ENCODE results near the gene HLA-DRA. TPM values are rescaled to one million over a fixed set of nuclear protein-coding genes. Genes with fewer than 3 reads are reported as not detected.

The HLA-DRA gene
- polyA plus RNA-seq, 1 donor (not counting 4 experiments of a cell fraction or from before 2014, with no cell fraction given): 0.21 TPM

- Histone ChIP-seq H3K4me2 (ENCODE audit: control insufficient read depth, extremely low read depth, insufficient read depth, low read depth, low read length) (no peak overlapping the region), H3K9me1 (ENCODE audit: control insufficient read depth, extremely low read depth, insufficient read depth, low read length) (no peaks in the 10 kb centered on the region), H3K4me1 (ENCODE audit: control insufficient read depth, extremely low read depth, insufficient read depth, low read length) (no peaks in the 10 kb centered on the region), H3K27ac (ENCODE audit: control insufficient read depth, insufficient read depth, low read length) (no peak overlapping the region), H3K9ac (ENCODE audit: control insufficient read depth, extremely low read depth, insufficient read depth, low read length) (no peak overlapping the region), H3K9me3 (ENCODE audit: control insufficient read depth, low read depth, low read length) (no peaks in the 10 kb centered on the region), H4K20me1 (ENCODE audit: control insufficient read depth, extremely low read depth, insufficient read depth, low read length) (no peaks in the 10 kb centered on the region), H2AFZ (ENCODE audit: control insufficient read depth, low read length) (no peak overlapping the region), H3K79me2 (ENCODE audit: control insufficient read depth, insufficient read depth, low read length) (no peaks in the 10 kb centered on the region), H3K27me3 (ENCODE audit: control insufficient read depth, extremely low read depth, insufficient read depth, low read length) (no peaks in the 10 kb centered on the region), H3K4me3 (ENCODE audit: control insufficient read depth in 2 of 3, extremely low read depth in 1 of 3, insufficient read depth in 2 of 3, low read depth in 1 of 3, low read length in 3 of 3) (no peak overlapping the region), H3K36me3 (ENCODE audit: control insufficient read depth in 2 of 2, extremely low read depth in 1 of 2, insufficient read depth in 2 of 2, low read length in 2 of 2) (no peaks in the 10 kb centered on the region)
- FAIRE-seq: no peak
- DNase-seq (ENCODE audit: low read depth, low spot score): no peak
- TF ChIP-seq CTCF (optimal IDR thresholded peaks at IDR 0.05 in 1 of 3, IDR thresholded peaks at IDR 0.05 in 1 of 3, conservative IDR thresholded peaks at IDR 0.05 in 1 of 3; ENCODE audit: extremely low read depth in 1 of 3, insufficient read depth in 2 of 3, low read length in 3 of 3) (no peak), EZH2 (IDR thresholded peaks at IDR 0.05; ENCODE audit: low read length) (no peak)
- dilution Hi-C loops (cut with MboI; ENCODE audit: extremely low pct_ligation_motif_present, low sequenced_read_pairs): no loop called here
Measured at GRCh38 chr6:32475392-32476206, 35.9 kb downstream of the HLA-DRA start.

- H3K36me3 ChIP-seq (ENCODE audit: control insufficient read depth in 2 of 2, extremely low read depth in 1 of 2, insufficient read depth in 2 of 2, low read length in 2 of 2): no peaks in the 10 kb centered on the region
- no peak overlapping the region for H3K27ac ChIP-seq (ENCODE audit: control insufficient read depth, insufficient read depth, low read length)
- peaks cover 3% of the 10 kb centered on the region for H3K27me3 ChIP-seq (ENCODE audit: control insufficient read depth, extremely low read depth, insufficient read depth, low read length)
- no peak overlapping the region for H3K4me3 ChIP-seq (ENCODE audit: control insufficient read depth in 2 of 3, extremely low read depth in 1 of 3, insufficient read depth in 2 of 3, low read depth in 1 of 3, low read length in 3 of 3)
- DNase-seq (ENCODE audit: low read depth, low spot score) (no peak), FAIRE-seq (no peak)
- H3K79me2 ChIP-seq (ENCODE audit: control insufficient read depth, insufficient read depth, low read length): no peaks in the 10 kb centered on the region
- H2AFZ ChIP-seq (ENCODE audit: control insufficient read depth, low read length): no peak overlapping the region
- dilution Hi-C loops (cut with MboI; ENCODE audit: extremely low pct_ligation_motif_present, low sequenced_read_pairs): no loop called here
- no peaks in the 10 kb centered on the region for H4K20me1 ChIP-seq (ENCODE audit: control insufficient read depth, extremely low read depth, insufficient read depth, low read length)
- TF ChIP-seq CTCF (optimal IDR thresholded peaks at IDR 0.05 in 1 of 3, IDR thresholded peaks at IDR 0.05 in 1 of 3, conservative IDR thresholded peaks at IDR 0.05 in 1 of 3; ENCODE audit: extremely low read depth in 1 of 3, insufficient read depth in 2 of 3, low read length in 3 of 3): no peak
- TF ChIP-seq EZH2 (IDR thresholded peaks at IDR 0.05; ENCODE audit: low read length): no peak
- no peak overlapping the region for H3K9ac ChIP-seq (ENCODE audit: control insufficient read depth, extremely low read depth, insufficient read depth, low read length)
- H3K4me2 ChIP-seq (ENCODE audit: control insufficient read depth, extremely low read depth, insufficient read depth, low read depth, low read length): no peak overlapping the region
- no peaks in the 10 kb centered on the region for H3K9me3 ChIP-seq (ENCODE audit: control insufficient read depth, low read depth, low read length)
- no peaks in the 10 kb centered on the region for H3K9me1 ChIP-seq (ENCODE audit: control insufficient read depth, extremely low read depth, insufficient read depth, low read length)
- H3K4me1 ChIP-seq (ENCODE audit: control insufficient read depth, extremely low read depth, insufficient read depth, low read length): peaks cover 2% of the 10 kb centered on the region
Measured at GRCh38 chr6:32483968-32484613, 44.4 kb downstream of the HLA-DRA start.

Measured in keratinocyte (primary cell).